Mammary epithelial cell (primary cell): ENCODE results near the gene MEIOC.

Source experiments
- CTCF ChIP-seq, 2 donors: IDR thresholded peaks in 1 of 2; conservative IDR thresholded peaks in 1 of 2; 2 replicates each; pipeline ENCODE4 v1.5.1; 2011 to 2012; ENCODE audit warnings: inconsistent platforms in 2 of 2, low read length in 2 of 2, mild to moderate bottlenecking in 2 of 2, control low read depth in 1 of 2, low read depth in 1 of 2; ENCODE audit not compliant: insufficient read depth in 1 of 2; ENCODE audit errors: extremely low read depth in 1 of 2
- EZH2 ChIP-seq: IDR thresholded peaks from 2 replicates; pipeline ENCODE4 v1.6.1; 2012; ENCODE audit warnings: low read length, inconsistent platforms, borderline replicate concordance

GRCh38 chr17:44628243-44629188, 27.8 kb upstream of the MEIOC start:
- no peak for TF ChIP-seq EZH2
- TF ChIP-seq CTCF (conservative IDR thresholded peaks at IDR 0.05 in 1 of 2, IDR thresholded peaks at IDR 0.05 in 1 of 2; ENCODE audit: extremely low read depth in 1 of 2, insufficient read depth in 1 of 2, low read depth in 1 of 2, low read length in 2 of 2): no peak
